AG10803 (cell line): ENCODE data around the gene MAN1C1.
A peak's percentile ranks its signal among the peaks of the same experiment; 100 is the strongest.

Source experiments
- DNase-seq: peaks from one replicate; pipeline ENCODE4 v3.0.0; 2010; ENCODE audit warnings: low read depth
- H3K4me3 ChIP-seq: 2 replicates; pipeline ENCODE4 v1.5.1; 2011; ENCODE audit warnings: mild to moderate bottlenecking, low read length, control low read depth
- CTCF ChIP-seq: conservative IDR thresholded peaks from 2 replicates; pipeline ENCODE4 v1.5.1; 2011; ENCODE audit warnings: mild to moderate bottlenecking, low read length, control low read depth, inconsistent platforms

The MAN1C1 gene

GRCh38 chr1:25806418-25806817, 189.8 kb downstream of the MAN1C1 start:
- TF ChIP-seq CTCF: no peak
- H3K4me3 ChIP-seq: no peak overlapping the region
- peak; percentile 60 for DNase-seq

- no peak for TF ChIP-seq CTCF
- DNase-seq: no peak
These were observed 191.1 kb downstream of the MAN1C1 start for GRCh38 chr1:25807480-25808390.

GRCh38 chr1:25808481-25809244, 192.1 kb downstream of the MAN1C1 start:
- DNase-seq: no peak
- TF ChIP-seq CTCF: no peak
- H3K4me3 ChIP-seq: no peak overlapping the region

More at GRCh38 chr1:25807480-25808390, 191.1 kb downstream of the MAN1C1 start:
- H3K4me3 ChIP-seq: no peak overlapping the region

- no peak overlapping the region for H3K4me3 ChIP-seq
- no peak for TF ChIP-seq CTCF
- DNase-seq: no peak
These were observed 192.8 kb downstream of the MAN1C1 start for GRCh38 chr1:25809283-25809926.

- no peak for TF ChIP-seq CTCF
- no peak overlapping the region for H3K4me3 ChIP-seq
- DNase-seq: no peak
These were observed 193.3 kb downstream of the MAN1C1 start for GRCh38 chr1:25809929-25810328.

GRCh38 chr1:25810341-25811299, 194.0 kb downstream of the MAN1C1 start:
- TF ChIP-seq CTCF: peak; percentile 86
- peak; percentile 43 for DNase-seq
- no peak overlapping the region for H3K4me3 ChIP-seq
